ENCODE results near the gene CHCHD10.
"Not testable (repeated sequence)": the region's sequence is repeated elsewhere in the genome, so short reads cannot be mapped to it uniquely, and the experiment has no call there.

Gene CHCHD10

DNA sequence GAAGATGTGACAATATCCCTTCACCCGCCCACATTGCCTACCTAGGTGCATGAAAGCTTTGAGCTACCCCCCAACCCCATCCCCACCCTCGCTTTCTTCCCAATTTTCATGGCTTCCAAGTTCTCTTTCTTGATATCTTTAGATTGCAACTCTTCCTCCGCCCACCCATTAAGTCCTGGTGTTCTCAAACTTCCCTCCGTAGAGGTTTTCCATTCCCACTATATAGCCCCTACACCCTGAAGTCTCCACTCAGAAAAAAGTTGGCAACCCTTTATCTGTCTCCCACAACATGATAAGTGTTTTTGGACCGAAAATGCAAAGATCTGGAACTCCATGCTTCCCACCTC lies 17.4 kb downstream of the CHCHD10 start:
- no peak for DNase-seq (ENCODE audit: low read depth)

DNA sequence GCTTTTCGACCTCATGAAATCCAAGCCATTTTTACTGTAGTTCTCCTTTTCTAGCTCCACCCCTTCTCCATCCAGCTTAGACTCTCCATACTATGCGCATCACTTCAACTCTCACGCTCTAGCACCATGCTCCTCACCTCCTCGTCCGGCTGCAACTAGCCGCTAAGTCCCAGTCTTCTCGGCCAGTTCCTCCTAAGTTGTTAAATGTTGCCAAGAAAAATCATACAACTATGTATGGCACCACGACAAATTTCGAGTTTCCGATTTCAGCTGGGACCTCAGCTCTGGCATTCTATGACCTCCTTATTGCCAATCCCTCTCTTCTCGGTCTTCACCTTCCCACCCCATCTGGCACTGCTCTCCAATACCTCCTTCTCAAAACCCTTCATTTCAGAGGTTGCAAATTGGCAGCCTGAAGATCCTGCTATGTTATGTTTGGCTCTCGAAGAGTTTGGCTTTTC lies 17.9 kb downstream of the CHCHD10 start:
- DNase-seq (ENCODE audit: low read depth), result no peak

DNA sequence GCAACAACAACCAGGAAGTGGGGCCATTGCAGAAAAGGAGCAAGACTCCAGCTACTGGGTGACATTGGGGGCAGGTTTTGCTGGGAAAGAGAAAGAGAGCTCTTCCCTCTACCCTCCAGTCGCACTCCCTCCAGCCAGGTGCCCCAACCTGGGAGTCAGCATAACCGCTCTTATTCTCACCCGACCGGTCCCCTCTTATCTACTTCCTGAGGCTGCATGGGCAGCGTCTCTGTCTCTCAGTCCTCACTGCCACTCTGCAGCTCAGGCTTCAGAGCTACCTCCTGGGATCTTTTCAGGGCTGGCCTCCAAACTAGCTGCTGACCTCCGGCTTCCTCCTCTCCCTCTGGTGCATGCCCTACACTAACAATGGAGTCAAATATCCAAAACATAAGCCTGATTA lies 22.0 kb downstream of the CHCHD10 start:
- DNase-seq (ENCODE audit: low read depth), result no peak

DNA sequence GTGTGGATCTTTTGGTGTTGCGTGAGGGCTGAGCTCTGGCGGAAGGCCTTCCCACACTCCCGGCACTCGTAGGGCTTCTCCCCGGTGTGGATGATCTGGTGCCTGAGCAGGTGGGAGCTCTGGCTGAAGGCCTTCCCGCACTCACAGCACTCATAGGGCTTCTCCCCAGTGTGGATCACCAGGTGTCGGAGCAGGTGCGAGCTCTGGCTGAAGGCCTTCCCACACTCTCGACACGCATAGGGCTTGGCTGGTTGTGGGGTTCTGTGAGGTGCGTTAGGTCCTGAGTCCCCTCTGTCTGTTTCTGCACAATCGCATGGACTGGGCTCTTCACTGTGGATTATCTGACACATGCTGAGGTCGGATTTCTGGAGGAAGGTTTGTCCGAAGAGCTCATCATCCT lies 23.3 kb downstream of the CHCHD10 start:
- DNase-seq (ENCODE audit: low read depth), result no peak

DNA sequence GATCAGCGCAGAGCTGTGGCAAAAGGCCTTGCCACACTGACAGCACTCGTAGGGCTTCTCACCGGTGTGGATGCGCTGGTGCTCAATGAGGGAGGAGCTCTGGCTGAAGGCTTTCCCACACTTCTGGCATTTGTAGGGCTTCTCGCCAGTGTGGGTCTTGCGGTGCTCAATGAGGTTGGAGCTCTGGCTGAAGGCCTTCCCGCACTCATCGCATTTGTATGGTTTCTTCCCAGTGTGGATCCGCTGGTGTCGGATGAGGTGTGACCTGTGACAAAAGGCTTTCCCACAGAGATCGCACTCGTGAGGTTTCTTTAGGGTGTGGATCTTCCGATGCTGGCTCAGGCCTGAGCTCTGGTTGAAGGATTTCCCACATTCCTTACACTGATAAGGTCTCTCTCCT lies 23.8 kb downstream of the CHCHD10 start:
- no peak for DNase-seq (ENCODE audit: low read depth)

DNA sequence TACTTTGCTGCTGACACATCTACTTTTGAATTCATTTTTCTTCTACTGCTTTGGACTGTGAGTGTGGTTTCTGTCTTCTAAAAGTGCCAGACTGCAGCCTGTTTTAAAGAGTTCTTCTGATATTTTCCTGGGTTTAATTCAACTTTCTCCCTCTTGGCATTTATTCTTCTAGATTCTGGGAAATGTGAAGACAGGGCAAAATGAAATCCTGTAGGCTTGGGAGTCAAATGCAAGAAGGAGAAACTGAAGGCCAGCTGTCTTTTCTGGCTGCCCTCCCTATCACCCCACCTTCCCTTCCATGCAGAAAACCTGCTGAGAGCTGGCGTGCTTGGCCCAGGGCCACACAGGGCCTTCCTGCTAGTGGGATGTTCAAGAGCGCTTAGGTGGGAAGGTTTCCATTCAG lies 24.5 kb downstream of the CHCHD10 start:
- DNase-seq (ENCODE audit: low read depth), result no peak

DNA sequence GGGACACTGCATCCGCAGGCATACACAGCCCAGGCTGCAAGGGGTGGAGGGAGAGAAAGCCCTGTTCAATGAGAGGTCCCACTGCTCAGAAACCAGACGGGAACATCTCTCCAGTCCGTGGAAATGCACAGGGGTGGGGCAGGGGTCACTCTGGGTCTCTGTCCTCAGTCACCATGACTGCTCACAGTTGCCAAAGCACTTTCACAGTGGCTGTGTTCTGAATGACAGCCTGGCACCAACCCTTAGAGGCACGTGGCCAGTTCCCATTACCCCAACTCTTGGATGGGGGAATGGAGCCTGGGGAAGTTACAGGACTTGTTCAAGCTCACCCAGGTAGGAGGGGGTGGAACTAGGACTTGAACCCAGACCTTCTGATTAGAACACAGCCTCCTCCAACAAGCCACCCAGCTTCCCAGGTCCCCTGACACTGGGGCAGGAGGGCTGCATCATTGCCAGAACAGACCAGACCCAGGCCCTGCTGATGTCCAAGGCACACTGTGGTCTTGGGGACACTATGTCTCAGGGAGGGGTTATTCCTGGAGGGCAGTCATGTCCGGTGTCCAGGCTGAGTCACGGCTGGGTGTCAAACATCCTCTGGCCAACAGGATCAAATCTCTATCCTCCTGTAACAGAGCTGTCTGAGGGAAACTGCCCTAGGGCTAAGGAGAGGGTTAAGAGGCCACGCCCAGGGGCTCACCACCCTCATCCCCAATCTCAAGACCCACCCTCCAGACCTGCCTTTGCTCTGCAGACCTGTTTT lies 25.1 kb downstream of the CHCHD10 start:
- DNase-seq (ENCODE audit: low read depth), result no peak

DNA sequence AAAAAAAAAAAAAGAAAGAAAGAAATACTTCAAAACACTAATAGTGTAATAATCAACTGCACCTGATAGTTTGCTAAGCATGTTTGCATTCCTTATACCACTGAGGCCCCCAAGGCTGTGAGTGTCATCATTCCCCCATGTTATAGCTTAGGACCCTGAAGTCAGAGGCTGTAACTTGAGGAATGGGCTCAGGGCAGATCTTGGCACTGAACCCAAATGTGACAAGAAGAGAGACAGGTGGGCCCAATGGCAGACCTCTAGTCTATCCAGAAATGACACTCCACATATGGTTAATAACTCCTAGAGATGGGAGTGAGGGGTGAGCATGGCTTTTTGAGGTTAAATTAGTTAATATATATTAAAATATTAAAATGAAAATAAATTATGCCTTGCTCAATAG lies 30.1 kb downstream of the CHCHD10 start:
- DNase-seq (ENCODE audit: low read depth), result no peak

DNA sequence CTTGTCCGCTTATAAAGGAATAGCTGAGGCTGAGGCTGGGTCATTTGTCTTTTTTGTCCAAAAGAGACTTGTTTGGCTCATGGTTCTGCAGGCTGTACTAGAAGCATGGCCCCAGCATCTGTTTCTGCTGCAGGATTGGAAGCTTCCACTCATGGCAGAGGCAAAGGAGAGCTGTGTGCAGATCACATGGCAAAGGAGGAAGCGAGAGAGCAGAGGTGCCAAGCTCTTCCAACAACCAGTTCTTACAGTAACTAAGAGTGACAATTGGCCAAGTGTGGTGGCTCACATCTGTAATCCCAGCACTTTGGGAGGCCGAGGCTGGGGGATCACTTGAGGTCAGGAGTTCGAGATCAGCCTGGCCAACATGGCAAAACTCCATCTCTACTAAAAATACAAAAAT lies 39.7 kb downstream of the CHCHD10 start:
- DNase-seq (ENCODE audit: low read depth), result not testable (repeated sequence)

DNA sequence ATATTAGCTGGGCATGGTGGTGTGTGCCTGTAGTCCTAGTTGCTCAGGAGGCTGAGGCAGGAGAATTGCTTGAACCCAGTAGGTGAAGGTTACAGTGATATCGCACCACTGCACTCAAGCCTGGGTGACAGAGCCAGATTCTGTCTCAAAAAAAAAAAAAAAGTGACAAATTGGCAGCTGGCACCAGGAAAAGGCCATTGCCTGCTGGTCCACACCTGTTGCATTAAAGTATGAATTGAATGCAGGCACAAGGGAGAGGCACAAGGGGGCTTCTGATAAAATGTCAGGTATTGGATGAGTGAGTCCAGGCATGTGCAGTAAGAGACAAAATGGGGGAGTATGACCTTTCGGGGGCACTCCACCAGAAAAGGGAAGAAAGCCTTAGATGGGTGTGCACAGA lies 45.0 kb downstream of the CHCHD10 start:
- no peak for DNase-seq (ENCODE audit: low read depth)

DNA sequence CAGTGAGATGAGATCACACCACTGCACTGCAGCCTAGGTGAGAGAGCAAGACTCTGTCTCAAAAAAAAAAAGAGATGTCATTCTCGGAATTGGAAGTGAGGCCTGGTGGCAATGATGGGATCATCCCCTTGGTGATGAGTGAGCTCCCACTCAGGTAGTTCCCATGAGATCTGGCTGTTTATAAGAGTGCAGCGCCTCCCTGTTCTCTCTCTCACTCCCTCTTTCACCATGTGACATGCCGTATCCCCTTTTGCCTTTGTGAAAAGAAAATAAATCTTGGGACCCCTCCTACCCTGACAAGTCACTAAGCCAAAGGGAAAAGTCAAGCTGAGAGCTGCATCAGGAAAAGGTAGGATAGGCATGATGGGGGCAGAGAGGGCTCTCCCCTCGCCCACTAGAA lies 45.6 kb downstream of the CHCHD10 start:
- DNase-seq (ENCODE audit: low read depth), result no peak

DNA sequence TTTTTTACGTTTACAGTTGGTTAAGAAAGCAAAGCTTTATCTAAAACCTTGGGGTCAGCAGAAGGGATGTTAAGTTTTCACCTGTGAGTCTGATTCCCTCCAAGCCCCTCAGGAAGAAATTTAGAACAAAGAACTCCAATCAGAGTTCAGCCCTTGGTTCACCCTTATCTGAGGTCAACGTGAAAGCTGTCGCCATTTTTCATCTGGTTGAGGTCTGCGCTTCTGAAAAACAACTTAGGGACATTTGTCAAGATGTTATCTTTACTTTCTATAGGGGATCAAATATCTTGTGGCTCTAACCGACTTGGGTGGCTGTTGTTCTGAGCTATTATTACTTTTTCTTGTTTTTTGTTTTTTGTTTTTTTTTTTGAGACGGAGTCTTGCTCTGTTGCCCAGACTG lies 46.9 kb downstream of the CHCHD10 start:
- DNase-seq (ENCODE audit: low read depth), result no peak

DNA sequence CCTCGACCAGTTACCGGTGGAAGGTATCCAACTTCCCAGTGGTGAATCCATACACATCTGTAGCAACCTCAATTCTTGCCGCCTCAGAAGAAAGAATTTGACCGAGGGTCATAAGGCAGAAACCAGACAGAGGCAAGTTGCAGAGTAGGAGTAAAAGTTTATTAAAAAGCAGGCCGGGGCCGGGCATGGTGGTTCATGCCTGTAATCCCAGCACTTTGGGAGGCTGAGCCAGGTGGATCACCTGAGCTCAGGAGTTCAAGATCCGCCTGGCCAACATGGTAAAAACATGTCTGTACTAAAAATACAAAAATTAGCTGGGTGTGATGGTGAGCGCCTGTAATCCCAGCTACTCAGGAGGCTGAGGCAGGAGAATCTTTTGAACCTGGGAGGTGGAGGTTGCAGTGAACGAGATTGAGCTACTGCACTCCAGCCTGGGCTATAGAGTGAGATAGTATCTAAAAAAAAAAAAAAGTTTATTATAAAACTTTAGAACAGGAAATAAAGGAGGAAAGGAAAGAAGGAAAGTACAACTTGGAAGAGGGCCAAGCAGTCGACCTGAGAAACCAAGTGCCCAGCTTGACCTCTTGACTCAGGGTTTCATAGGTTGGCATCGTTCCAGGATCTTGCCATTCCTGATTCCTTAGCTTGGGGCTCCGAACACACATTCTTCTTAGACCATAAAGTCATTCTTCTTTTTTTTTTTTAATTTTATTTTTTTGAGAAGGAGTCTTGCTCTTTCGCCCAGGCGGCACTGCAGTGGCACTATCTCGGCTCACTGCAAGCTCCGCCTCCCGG lies 49.2 kb downstream of the CHCHD10 start:
- no peak for DNase-seq (ENCODE audit: low read depth)

DNA sequence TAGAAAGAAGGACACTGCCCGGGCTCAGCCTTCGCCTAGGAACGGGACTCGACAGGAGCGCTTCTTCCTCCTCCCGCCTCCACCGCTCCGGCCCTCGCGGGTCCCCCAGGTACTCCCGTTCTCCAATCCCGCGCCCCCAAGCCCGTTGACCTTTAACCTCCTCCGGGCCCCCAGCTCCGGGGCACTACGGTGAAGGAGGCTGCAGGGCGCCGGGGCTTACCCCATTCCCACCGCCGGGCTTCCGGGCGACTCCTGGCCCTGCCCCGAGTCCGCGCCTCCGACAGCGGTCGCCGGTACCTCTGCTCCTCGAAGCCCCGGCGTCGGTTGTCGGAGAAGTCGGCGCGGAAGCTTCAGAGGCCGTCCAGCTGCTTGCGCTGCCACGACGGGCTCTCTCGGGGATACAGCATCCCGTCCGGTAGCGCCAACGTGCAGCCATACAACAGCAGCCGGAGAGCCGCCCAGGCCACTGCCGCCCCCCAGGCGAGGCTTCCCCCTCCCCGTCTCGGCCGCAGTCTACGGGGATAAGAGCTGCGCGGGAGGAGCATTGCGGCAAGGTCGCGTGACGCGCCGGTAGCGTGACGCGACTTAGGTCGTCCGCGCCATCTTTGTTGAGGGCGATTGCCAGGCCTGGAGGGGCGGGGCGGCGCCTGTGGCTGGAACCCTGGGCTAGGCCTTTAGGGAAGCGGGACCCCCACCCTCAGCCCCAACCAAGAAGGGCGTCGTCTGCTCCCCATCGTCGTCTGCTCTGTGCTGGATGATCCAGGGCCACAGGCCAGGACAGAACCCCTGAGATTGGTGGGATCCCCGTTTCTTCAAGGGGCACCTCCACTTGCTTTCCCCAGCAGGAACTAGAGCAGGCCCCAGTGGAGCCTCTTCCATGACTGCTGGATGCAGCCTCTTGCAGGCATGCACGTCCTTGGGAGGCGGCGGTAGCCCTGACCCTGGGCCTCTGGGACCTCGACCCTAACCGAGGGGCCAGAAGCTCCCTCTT lies 50.7 kb downstream of the CHCHD10 start:
- DNase-seq (ENCODE audit: low read depth), result peak; percentile 51

Measured in HS-5 (cell line).